Calu3 (cell line): Measurements from ENCODE around the gene FGGY. TPM values are rescaled to one million over a fixed set of nuclear protein-coding genes. Genes with fewer than 3 reads are reported as not detected.
"Not testable (repeated sequence)": the region's sequence is repeated elsewhere in the genome, so short reads cannot be mapped to it uniquely, and the experiment has no call there.

Experiments
- BruUV-seq: library from RNA; stranded (reverse); fragments of 400-500 nt; replicated peaks from 2 replicates; lab custom pipeline; 2021; lab: Mats Ljungman, UMichigan
- CTCF ChIA-PET: fragments of 300-600 bp; sonication (Branson Sonifier 250); formaldehyde crosslinking; loops from one replicate; lab custom pipeline; 2022; ENCODE audit warnings: antibody characterized with exemption; lab: Charles Lee
- DNase-seq: peaks from one replicate; pipeline ENCODE4 v3.0.0; 2022
- H3K27ac Mint-ChIP-seq: one replicate; pipeline ENCODE4 v1.8.0; 2022; ENCODE audit warnings: mixed read lengths; ENCODE audit not compliant: unreplicated experiment
- H3K27me3 Mint-ChIP-seq: one replicate; pipeline ENCODE4 v1.8.0; 2022; ENCODE audit warnings: mixed read lengths; ENCODE audit not compliant: unreplicated experiment
- H3K36me3 Mint-ChIP-seq: one replicate; pipeline ENCODE4 v1.8.0; 2022; ENCODE audit warnings: mild to moderate bottlenecking, moderate library complexity, mixed read lengths; ENCODE audit not compliant: insufficient read depth, unreplicated experiment
- H3K4me1 Mint-ChIP-seq: one replicate; pipeline ENCODE4 v1.8.0; 2022; ENCODE audit warnings: mild to moderate bottlenecking, low read depth, mixed read lengths; ENCODE audit not compliant: unreplicated experiment
- H3K4me3 Mint-ChIP-seq: one replicate; pipeline ENCODE4 v1.8.0; 2022; ENCODE audit warnings: mild to moderate bottlenecking, low read depth, moderate library complexity, mixed read lengths; ENCODE audit not compliant: unreplicated experiment
- H3K9me3 Mint-ChIP-seq: one replicate; pipeline ENCODE4 v1.8.0; 2022; ENCODE audit warnings: low read depth, mixed read lengths; ENCODE audit not compliant: unreplicated experiment
- intact Hi-C: fragments of 100-400 bp; cut with micrococcal nuclease; formaldehyde crosslinking; loops from one replicate; pipeline ENCODE4 v1.10.0; 2022; ENCODE audit not compliant: unreplicated experiment
- total RNA-seq: library from RNA; stranded (reverse); gene quantifications from 2 replicates; pipeline ENCODE4 v1.2.3, GENCODE V29; 2022
- TF ChIP-seq, protein P1 (sequence below): fragments of 200-600 bp; IDR thresholded peaks from one replicate; pipeline ENCODE4 v1.8.0; 2022; ENCODE audit warnings: antibody characterized with exemption; ENCODE audit not compliant: unreplicated experiment

The FGGY gene
- total RNA-seq, 1 experiment from 2014 or later = 11.1 TPM

DNA sequence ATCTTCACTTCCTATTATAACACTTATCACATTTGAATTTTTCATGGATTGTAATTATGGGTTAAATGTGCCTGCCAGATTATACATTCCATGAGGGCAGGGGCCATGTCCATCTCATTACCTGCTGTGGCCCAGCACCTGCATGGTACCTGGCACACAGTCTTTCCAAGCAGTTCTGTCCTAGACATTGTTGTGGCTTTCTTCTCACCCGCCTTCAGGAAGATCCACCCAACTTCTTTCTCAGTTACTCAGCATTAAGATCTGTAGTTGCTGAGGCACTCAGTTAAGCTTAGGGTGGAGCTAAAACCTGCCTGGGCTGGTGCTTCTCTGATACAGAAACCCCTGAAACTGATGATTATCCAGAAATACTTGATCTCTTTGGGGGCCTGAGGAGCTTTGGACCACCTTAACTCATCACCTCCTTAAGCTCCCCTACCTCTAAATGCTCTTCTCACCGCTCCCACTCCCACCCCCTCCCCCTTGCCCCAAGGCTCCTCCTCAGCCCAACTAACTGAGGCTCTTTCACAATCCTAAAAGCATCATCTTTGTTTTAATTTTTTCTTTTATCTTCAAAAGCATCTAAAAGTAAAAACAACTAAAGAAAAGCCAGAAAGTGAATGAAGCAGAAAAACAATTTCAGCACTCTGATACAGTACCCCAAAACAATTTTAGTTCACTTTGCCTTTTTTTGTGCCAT lies 190.6 kb downstream of the FGGY start:
- Mint-ChIP-seq H3K4me3 (no peak overlapping the region), H3K4me1 (peaks cover 17% of the 10 kb centered on the region), H3K36me3 (no peaks in the 10 kb centered on the region), H3K9me3 (no peaks in the 10 kb centered on the region), H3K27me3 (no peaks in the 10 kb centered on the region), H3K27ac (no peak overlapping the region)
- no TSS peak for BruUV-seq
- intact Hi-C loops = no loop called here
- no peak for DNase-seq
- TF ChIP-seq, protein P1, sequence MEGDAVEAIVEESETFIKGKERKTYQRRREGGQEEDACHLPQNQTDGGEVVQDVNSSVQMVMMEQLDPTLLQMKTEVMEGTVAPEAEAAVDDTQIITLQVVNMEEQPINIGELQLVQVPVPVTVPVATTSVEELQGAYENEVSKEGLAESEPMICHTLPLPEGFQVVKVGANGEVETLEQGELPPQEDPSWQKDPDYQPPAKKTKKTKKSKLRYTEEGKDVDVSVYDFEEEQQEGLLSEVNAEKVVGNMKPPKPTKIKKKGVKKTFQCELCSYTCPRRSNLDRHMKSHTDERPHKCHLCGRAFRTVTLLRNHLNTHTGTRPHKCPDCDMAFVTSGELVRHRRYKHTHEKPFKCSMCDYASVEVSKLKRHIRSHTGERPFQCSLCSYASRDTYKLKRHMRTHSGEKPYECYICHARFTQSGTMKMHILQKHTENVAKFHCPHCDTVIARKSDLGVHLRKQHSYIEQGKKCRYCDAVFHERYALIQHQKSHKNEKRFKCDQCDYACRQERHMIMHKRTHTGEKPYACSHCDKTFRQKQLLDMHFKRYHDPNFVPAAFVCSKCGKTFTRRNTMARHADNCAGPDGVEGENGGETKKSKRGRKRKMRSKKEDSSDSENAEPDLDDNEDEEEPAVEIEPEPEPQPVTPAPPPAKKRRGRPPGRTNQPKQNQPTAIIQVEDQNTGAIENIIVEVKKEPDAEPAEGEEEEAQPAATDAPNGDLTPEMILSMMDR = no peak
- CTCF ChIA-PET = no interaction called here

DNA sequence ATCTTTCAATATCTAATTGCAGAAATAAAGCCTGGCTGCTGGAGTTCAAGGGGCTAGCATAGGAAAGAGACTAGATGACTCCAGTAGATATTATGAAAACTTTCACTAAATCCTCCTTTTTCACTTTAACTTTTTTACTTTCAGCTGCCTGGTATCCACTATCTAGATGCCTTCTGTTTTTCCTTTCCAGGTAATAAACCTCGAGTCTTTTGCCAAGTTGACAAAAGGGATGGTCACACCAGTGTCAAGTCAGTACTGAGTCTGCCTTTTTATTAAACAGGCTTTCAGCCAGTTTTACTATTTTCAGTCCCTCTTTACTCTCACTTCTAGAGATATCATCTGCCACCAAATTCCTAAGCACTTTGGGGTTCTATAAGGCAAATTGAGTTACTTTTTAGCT lies 195.6 kb downstream of the FGGY start:
- Mint-ChIP-seq H3K27me3 (no peaks in the 10 kb centered on the region), H3K9me3 (peaks cover 8% of the 10 kb centered on the region), H3K27ac (no peak overlapping the region), H3K4me1 (peaks cover 1% of the 10 kb centered on the region), H3K4me3 (no peak overlapping the region), H3K36me3 (no peaks in the 10 kb centered on the region)
- DNase-seq = no peak
- CTCF ChIA-PET = no interaction called here
- TF ChIP-seq, protein P1 = no peak
- intact Hi-C loops = no loop called here
- BruUV-seq = no TSS peak

DNA sequence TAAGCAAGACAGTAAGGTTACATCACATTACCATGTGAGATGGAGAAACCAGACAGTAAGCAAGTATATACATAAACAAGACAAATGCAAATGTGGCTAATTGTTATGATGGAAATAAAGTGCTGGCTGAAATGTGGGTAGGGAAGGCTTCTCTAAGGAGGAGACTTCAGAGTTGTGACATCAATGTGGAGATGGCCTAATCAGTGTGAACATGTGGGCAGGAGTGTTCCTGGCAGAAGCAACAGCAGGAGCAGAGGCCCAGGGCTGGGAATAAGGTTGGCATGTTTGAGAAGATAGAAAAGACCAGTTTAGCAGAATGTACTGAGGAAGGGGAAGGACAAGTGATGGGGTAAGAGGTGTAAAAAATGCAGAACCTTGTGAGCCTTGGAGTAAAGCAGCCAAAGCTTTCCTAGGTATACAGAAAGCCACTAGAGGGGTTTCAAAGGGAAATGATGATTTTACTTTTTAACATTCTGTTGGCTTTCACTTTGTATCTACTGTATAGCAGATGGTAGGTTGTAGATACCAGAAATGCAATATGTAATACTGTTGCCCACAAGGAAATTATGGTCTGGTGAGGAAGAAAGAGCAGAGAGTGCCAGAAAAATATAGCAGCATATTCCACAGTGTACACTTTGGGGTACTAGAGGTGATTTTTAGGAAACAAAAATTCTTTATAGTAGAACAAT lies 197.4 kb downstream of the FGGY start:
- Mint-ChIP-seq H3K36me3 (no peaks in the 10 kb centered on the region), H3K4me1 (peaks cover 10% of the 10 kb centered on the region), H3K9me3 (peaks cover 8% of the 10 kb centered on the region), H3K27me3 (no peaks in the 10 kb centered on the region), H3K4me3 (no peak overlapping the region), H3K27ac (no peak overlapping the region)
- DNase-seq = no peak
- BruUV-seq = no TSS peak
- intact Hi-C loops = no loop called here
- TF ChIP-seq, protein P1 = no peak
- CTCF ChIA-PET = no interaction called here

DNA sequence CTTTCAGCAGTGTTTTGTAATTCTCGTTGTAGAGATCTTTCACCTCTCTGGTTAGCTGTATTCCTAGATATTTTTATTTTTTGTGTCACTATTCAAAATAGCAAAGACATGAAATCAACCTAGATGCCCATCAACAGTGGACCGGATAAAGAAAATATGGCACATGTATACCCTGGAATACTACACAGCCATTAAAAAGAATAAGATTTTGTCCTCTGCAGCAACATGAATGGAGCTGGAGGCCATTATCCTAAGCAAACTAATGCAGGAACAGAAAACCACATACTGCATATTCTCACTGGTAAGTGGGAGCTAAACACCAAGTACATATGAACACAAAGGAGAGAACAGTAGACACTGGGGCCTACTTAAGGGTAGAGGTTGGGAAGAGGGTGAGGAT lies 199.3 kb downstream of the FGGY start:
- H3K27ac Mint-ChIP-seq, intact Hi-C loops, DNase-seq, H3K27me3 Mint-ChIP-seq, BruUV-seq, H3K36me3 Mint-ChIP-seq, H3K4me3 Mint-ChIP-seq, H3K9me3 Mint-ChIP-seq: not testable (repeated sequence)
- H3K4me1 Mint-ChIP-seq = peaks cover 28% of the 10 kb centered on the region
- CTCF ChIA-PET = interaction anchor here (0.6 kb wide), 1 partner anchor 21 kb away, joined by 3 read pairs; no protein-coding TSS in a partner anchor

DNA sequence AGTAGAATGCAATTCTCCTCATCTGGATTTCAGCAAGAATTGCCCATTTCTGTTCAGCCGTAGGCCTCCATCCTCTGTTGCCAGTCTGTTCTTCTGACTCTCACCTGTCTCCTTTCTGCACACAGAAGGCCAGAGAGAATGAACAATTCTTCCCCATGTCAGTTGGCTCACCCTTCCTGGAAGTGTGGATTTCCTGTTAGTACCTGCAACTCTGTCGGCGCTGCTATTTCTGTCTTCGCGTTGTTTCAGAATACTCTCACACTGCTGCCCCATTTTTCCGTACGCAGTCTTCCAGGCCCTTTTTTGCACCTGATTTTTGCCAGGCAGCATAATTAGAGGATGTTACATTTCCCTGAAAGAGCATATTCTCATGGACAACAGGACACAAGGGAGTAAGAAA lies 200.7 kb downstream of the FGGY start:
- Mint-ChIP-seq H3K4me1 (peaks cover 43% of the 10 kb centered on the region), H3K27ac (no peak overlapping the region), H3K4me3 (no peak overlapping the region), H3K9me3 (peaks cover 8% of the 10 kb centered on the region), H3K27me3 (no peaks in the 10 kb centered on the region), H3K36me3 (peaks cover 4% of the 10 kb centered on the region)
- no TSS peak for BruUV-seq
- TF ChIP-seq, protein P1 = no peak
- intact Hi-C loops = no loop called here
- DNase-seq = no peak
- CTCF ChIA-PET = interaction anchor here (2.0 kb wide), 1 partner anchor 65 kb away, joined by 4 read pairs; no protein-coding TSS in a partner anchor
